ENCODE data around the gene GUCY1B1.

Gene GUCY1B1

GRCh38 chr4:155832664-155833063, 73.8 kb downstream of the GUCY1B1 start:
- no peak overlapping the region for H3K27ac Mint-ChIP-seq
- no peaks in the 10 kb centered on the region for H3K36me3 Mint-ChIP-seq (ENCODE audit: low read depth)
- no peak overlapping the region for H3K4me3 Mint-ChIP-seq
- no peaks in the 10 kb centered on the region for H3K9me3 Mint-ChIP-seq
- H3K27me3 Mint-ChIP-seq (ENCODE audit: low read depth), result no peaks in the 10 kb centered on the region
- DNase-seq (ENCODE audit: low spot score), result no peak
- H3K4me1 Mint-ChIP-seq (ENCODE audit: low read depth), result no peaks in the 10 kb centered on the region

GRCh38 chr4:155837203-155837796, 78.5 kb downstream of the GUCY1B1 start:
- H3K36me3 Mint-ChIP-seq (ENCODE audit: low read depth), result no peaks in the 10 kb centered on the region
- H3K27ac Mint-ChIP-seq, result no peak overlapping the region
- no peaks in the 10 kb centered on the region for H3K27me3 Mint-ChIP-seq (ENCODE audit: low read depth)
- H3K4me1 Mint-ChIP-seq (ENCODE audit: low read depth), result no peaks in the 10 kb centered on the region
- no peak for DNase-seq (ENCODE audit: low spot score)
- H3K9me3 Mint-ChIP-seq, result no peaks in the 10 kb centered on the region
- no peak overlapping the region for H3K4me3 Mint-ChIP-seq

- no peaks in the 10 kb centered on the region for H3K27me3 Mint-ChIP-seq (ENCODE audit: low read depth)
- no peak overlapping the region for H3K4me3 Mint-ChIP-seq
- no peaks in the 10 kb centered on the region for H3K36me3 Mint-ChIP-seq (ENCODE audit: low read depth)
- no peak overlapping the region for H3K27ac Mint-ChIP-seq
- H3K9me3 Mint-ChIP-seq, result no peaks in the 10 kb centered on the region
- H3K4me1 Mint-ChIP-seq (ENCODE audit: low read depth), result no peaks in the 10 kb centered on the region
- no peak for DNase-seq (ENCODE audit: low spot score)
These were observed 83.3 kb downstream of the GUCY1B1 start for GRCh38 chr4:155842080-155842479.

GRCh38 chr4:155846929-155847328, 88.1 kb downstream of the GUCY1B1 start:
- Mint-ChIP-seq H3K36me3 (ENCODE audit: low read depth) (no peaks in the 10 kb centered on the region), H3K4me1 (ENCODE audit: low read depth) (no peaks in the 10 kb centered on the region), H3K9me3 (no peaks in the 10 kb centered on the region), H3K27me3 (ENCODE audit: low read depth) (no peaks in the 10 kb centered on the region), H3K4me3 (no peak overlapping the region), H3K27ac (no peak overlapping the region)
- no peak for DNase-seq (ENCODE audit: low spot score)

GRCh38 chr4:155849042-155849441, 90.2 kb downstream of the GUCY1B1 start:
- Mint-ChIP-seq H3K27ac (no peak overlapping the region), H3K4me3 (no peak overlapping the region), H3K27me3 (ENCODE audit: low read depth) (no peaks in the 10 kb centered on the region), H3K4me1 (ENCODE audit: low read depth) (no peaks in the 10 kb centered on the region), H3K9me3 (no peaks in the 10 kb centered on the region), H3K36me3 (ENCODE audit: low read depth) (no peaks in the 10 kb centered on the region)
- DNase-seq (ENCODE audit: low spot score), result no peak

GRCh38 chr4:155853189-155853588, 94.4 kb downstream of the GUCY1B1 start:
- H3K4me3 Mint-ChIP-seq, result no peak overlapping the region
- no peaks in the 10 kb centered on the region for H3K4me1 Mint-ChIP-seq (ENCODE audit: low read depth)
- no peak overlapping the region for H3K27ac Mint-ChIP-seq
- H3K9me3 Mint-ChIP-seq, result no peaks in the 10 kb centered on the region
- H3K27me3 Mint-ChIP-seq (ENCODE audit: low read depth), result no peaks in the 10 kb centered on the region
- DNase-seq (ENCODE audit: low spot score), result no peak
- H3K36me3 Mint-ChIP-seq (ENCODE audit: low read depth), result no peaks in the 10 kb centered on the region

- peaks cover 4% of the 10 kb centered on the region for H3K27me3 Mint-ChIP-seq (ENCODE audit: low read depth)
- H3K4me1 Mint-ChIP-seq (ENCODE audit: low read depth), result no peaks in the 10 kb centered on the region
- no peak overlapping the region for H3K27ac Mint-ChIP-seq
- no peak for DNase-seq (ENCODE audit: low spot score)
- no peaks in the 10 kb centered on the region for H3K36me3 Mint-ChIP-seq (ENCODE audit: low read depth)
- H3K9me3 Mint-ChIP-seq, result no peaks in the 10 kb centered on the region
- H3K4me3 Mint-ChIP-seq, result no peak overlapping the region
These were observed 95.9 kb downstream of the GUCY1B1 start for GRCh38 chr4:155854582-155855226.

- no peak for DNase-seq (ENCODE audit: low spot score)
- no peaks in the 10 kb centered on the region for H3K36me3 Mint-ChIP-seq (ENCODE audit: low read depth)
- H3K4me1 Mint-ChIP-seq (ENCODE audit: low read depth), result no peaks in the 10 kb centered on the region
- H3K9me3 Mint-ChIP-seq, result no peaks in the 10 kb centered on the region
- H3K4me3 Mint-ChIP-seq, result no peak overlapping the region
- peaks cover 4% of the 10 kb centered on the region for H3K27me3 Mint-ChIP-seq (ENCODE audit: low read depth)
- H3K27ac Mint-ChIP-seq, result no peak overlapping the region
These were observed 97.1 kb downstream of the GUCY1B1 start for GRCh38 chr4:155855897-155856296.
